Heart right ventricle (tissue), 16 donors: ENCODE results near the gene LRP1B. TPM values are rescaled to one million over a fixed set of nuclear protein-coding genes. Genes with fewer than 3 reads are reported as not detected.

Experiments
- ATAC-seq, 8 donors: fragments of 200-7000 bp; cut with Tn5 transposase; one replicate each; pipeline ENCODE4 v1.9.1; 2020; ENCODE audit warnings: mild to moderate bottlenecking in 8 of 8, moderate library complexity in 8 of 8, moderate number of reproducible peaks in 1 of 8
- DNase-seq, 2 donors: peaks; one replicate each; pipeline ENCODE4 v3.0.0-alpha.2; 2020
- H3K27ac ChIP-seq, 10 donors: fragments of 200-600 bp; sonication (generic) in 2 of 10; one replicate each; pipeline versions ENCODE4 v1.5.0 to v1.8.0; 2020 to 2022; ENCODE audit warnings: mild to moderate bottlenecking in 3 of 10
- H3K27me3 ChIP-seq, 7 donors: fragments of 200-600 bp; one replicate each; pipeline ENCODE4 v1.8.0; 2021 to 2022; ENCODE audit warnings: mild to moderate bottlenecking in 2 of 7
- H3K36me3 ChIP-seq, 9 donors: fragments of 200-600 bp; sonication (generic) in 1 of 9; one replicate each; pipeline versions ENCODE4 v1.5.0 to v1.8.0; 2020 to 2022; ENCODE audit warnings: mild to moderate bottlenecking in 2 of 9
- H3K4me1 ChIP-seq, 9 donors: fragments of 200-600 bp; sonication (generic) in 1 of 9; one replicate each; pipeline versions ENCODE4 v1.5.0 to v1.8.0; 2020 to 2022; ENCODE audit warnings: mild to moderate bottlenecking in 4 of 9
- H3K4me3 ChIP-seq, 10 donors: fragments of 200-600 bp; sonication (generic) in 2 of 10; one replicate each; pipeline versions ENCODE4 v1.5.0 to v1.8.0; 2020 to 2022; ENCODE audit warnings: mild to moderate bottlenecking in 7 of 10, moderate library complexity in 2 of 10
- H3K9me3 ChIP-seq, 11 donors: fragments of 200-600 bp in 10 of 11; sonication (generic) in 2 of 11; one replicate each; pipeline versions ENCODE4 v1.5.0 to v1.8.0; 2013 to 2022; ENCODE audit warnings: mild to moderate bottlenecking in 2 of 11, control low read depth in 1 of 11, moderate library complexity in 1 of 11
- WGBS, 2 donors: extraction: QIAGEN DNeasy Blood & Tissue Kit; methylation state at CpG; one replicate each; pipeline ENCODE4 v1.1.7; 2013; ENCODE audit warnings: inconsistent platforms in 1 of 2; 5-methylcytosine and 5-hydroxymethylcytosine counted together
- intact Hi-C, 10 donors: fragments of 100-400 bp; cut with DNase I; formaldehyde crosslinking; loops; one replicate each; pipeline versions ENCODE4 v1.11.1 to v1.14.2; 2022
- polyA plus RNA-seq, 2 donors: library from polyadenylated mRNA; stranded (reverse); fragments of 200-250 nt; gene quantifications; one replicate each; pipeline ENCODE4 v1.2.3, GENCODE V29; 2013
- total RNA-seq, 10 donors: library from RNA; stranded (reverse); fragmentation: NEBNext Ultra II Directional in 3 of 10; extraction: Animal tissue kit (Norgen Biotek cat#: 25700) in 3 of 10; gene quantifications; one replicate each; pipeline versions ENCODE4 v1.2.1 to v1.2.4, GENCODE V29; 2021 to 2023
- TF ChIP-seq, protein P1 (sequence below), 9 donors: fragments of 200-600 bp; sonication (generic) in 2 of 9; IDR thresholded peaks; one replicate each; pipeline versions ENCODE4 v1.5.0 to v1.8.0; 2021 to 2022; ENCODE audit warnings: antibody characterized with exemption in 9 of 9, mild to moderate bottlenecking in 5 of 9, moderate library complexity in 1 of 9
- donor health status: Arrhythmogenic right ventricular cardiomyopathy.
- donor health status: ischemic (EF 13 %, LVEDD 7.1; RV severe dilation, severe dysfunction).
- donor health status: healthy with polysubstance abuse.
- donor health status: DM: no; HTN: yes; CAD: no.
- donor health status: DM: no; HTN: no; CAD: no.
- donor health status: ischemic (EF 25% LVEDD 6.9; RV normal size, moderate dysfunction).
- donor health status: ischemic (EF 25% LVEDD 5.7; RV mildly dilated, moderate dysfunction).
- donor health status: healthy.
- donor health status: DM: yes; HTN: yes; CAD: no.
- donor health status: Ischemic cardiomyopathy.
- donor health status: ischemic (EF 35%, LVEDD 5.7; RV mildly dilated, moderate dysfunction).
- donor health status: nonischemic (EF 11% LVEDD 7.7; RV severe dilation, severe dysfunction).
- donor health status: DM: yes; HTN: yes; CAD: no.
- donor health status: PGD.
- donor health status: ischemic (EF 29% LVEDD 5.4; RV normal size, mild dysfunction).
- donor health status: nonischemic (EF 23%, LVEDD 6.1; RV moderate dilation, normal function).

LRP1B gene
- total and polyA plus RNA-seq, 12 donors: 0.02 to 0.27 (median 0.14) TPM; not detected in 1

DNA sequence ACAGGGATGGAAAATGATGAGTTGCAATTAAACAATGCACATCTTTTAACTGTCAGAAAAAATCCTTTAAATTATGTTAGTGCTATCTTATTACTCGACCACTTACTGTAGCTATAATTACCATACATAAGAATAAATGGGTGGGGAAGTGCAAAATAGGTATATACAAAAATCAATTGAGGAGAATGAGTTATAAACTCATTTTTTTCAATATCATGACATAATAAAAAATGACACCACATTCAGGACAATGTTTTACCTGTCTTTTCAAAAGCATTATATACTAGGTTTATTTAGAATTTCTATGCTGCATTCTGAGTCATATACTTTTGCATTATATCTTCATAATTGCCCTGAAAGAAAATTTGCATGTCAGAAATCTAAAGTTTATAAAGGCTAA, 1533.6 kb downstream of the LRP1B start:
- Histone ChIP-seq H3K4me1 (no peaks in the 10 kb centered on the region), H3K4me3 (no peak overlapping the region), H3K9me3 (no peaks in the 10 kb centered on the region), H3K27me3 (no peaks in the 10 kb centered on the region), H3K36me3 (no peaks in the 10 kb centered on the region), H3K27ac (no peak overlapping the region)
- DNase-seq (no peak), ATAC-seq (no peak)
- WGBS, 2 donors: 66 to 68% methylated on average over 1 of the region's 1 CpG
- intact Hi-C loops: no loop called here
- TF ChIP-seq, protein P1, sequence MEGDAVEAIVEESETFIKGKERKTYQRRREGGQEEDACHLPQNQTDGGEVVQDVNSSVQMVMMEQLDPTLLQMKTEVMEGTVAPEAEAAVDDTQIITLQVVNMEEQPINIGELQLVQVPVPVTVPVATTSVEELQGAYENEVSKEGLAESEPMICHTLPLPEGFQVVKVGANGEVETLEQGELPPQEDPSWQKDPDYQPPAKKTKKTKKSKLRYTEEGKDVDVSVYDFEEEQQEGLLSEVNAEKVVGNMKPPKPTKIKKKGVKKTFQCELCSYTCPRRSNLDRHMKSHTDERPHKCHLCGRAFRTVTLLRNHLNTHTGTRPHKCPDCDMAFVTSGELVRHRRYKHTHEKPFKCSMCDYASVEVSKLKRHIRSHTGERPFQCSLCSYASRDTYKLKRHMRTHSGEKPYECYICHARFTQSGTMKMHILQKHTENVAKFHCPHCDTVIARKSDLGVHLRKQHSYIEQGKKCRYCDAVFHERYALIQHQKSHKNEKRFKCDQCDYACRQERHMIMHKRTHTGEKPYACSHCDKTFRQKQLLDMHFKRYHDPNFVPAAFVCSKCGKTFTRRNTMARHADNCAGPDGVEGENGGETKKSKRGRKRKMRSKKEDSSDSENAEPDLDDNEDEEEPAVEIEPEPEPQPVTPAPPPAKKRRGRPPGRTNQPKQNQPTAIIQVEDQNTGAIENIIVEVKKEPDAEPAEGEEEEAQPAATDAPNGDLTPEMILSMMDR (IDR thresholded peaks at IDR 0.05): no peak

DNA sequence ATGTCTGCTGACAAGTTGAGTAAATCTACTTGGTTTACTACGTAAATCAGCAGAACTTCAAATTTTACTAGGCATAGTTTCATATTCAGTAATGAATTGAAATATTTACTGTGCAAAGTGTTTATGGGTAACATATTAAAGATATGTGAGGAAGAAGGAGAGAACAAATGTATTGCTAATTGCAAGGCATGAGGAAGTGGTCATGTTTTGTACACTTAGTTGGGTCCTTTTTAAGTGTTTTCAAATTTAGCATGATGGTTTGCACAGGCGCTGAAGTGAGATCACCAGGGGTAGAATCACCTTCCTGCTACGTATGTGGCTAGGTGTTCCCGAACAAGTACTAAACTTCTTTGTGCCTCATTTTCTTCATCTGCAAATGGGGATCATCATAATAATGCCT, 1534.4 kb downstream of the LRP1B start:
- Histone ChIP-seq H3K4me1 (no peaks in the 10 kb centered on the region), H3K36me3 (no peaks in the 10 kb centered on the region), H3K4me3 (no peak overlapping the region), H3K9me3 (no peaks in the 10 kb centered on the region), H3K27me3 (no peaks in the 10 kb centered on the region), H3K27ac (no peak overlapping the region)
- DNase-seq (no peak), ATAC-seq (no peak)
- TF ChIP-seq, protein P1 (IDR thresholded peaks at IDR 0.05): no peak
- intact Hi-C loops: no loop called here
- 65 to 86% methylated on average over 4 of the region's 4 CpGs for WGBS, 2 donors

DNA sequence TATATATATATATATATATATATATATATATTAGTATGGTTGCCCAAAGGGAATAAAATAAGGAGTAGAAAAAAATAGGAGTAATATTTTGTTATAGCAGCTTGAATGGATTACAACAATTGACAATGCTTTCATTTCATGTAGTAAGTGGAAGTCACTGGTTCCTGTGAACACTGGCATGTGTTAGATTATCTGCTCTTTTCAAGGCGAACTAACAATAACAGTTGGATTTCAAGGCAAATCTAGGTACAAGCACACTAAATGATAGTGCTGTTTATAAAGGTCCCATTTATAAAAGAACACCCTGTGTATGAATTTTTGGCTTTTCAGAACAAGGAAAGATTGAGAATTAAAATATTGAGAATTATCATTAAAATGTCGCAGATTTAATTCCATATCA, 1535.7 kb downstream of the LRP1B start:
- Histone ChIP-seq H3K27me3 (no peaks in the 10 kb centered on the region), H3K36me3 (no peaks in the 10 kb centered on the region), H3K9me3 (no peaks in the 10 kb centered on the region), H3K27ac (no peak overlapping the region), H3K4me1 (no peaks in the 10 kb centered on the region), H3K4me3 (no peak overlapping the region)
- intact Hi-C loops: no loop called here
- 71 to 74% methylated on average over 2 of the region's 2 CpGs for WGBS, 2 donors
- ATAC-seq (no peak), DNase-seq (no peak)
- TF ChIP-seq, protein P1 (IDR thresholded peaks at IDR 0.05): no peak

DNA sequence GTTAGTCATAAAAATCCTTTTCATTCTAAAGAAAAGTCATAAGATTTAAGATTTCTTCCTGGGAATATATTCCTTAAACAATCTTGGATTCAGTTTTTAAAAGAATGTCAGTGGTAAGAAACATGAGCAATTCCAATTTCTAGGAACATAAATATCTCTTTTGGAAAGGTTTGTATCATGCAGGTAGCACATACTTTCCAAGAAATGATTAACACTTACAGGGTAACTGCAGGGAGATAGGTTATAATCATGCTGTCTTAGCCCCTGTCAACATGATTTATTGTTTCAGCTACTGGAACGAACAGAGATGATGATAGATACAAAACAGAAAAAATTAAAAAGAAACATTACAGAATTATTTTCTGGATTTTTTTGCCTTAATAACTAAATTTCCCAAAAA, 1537.7 kb downstream of the LRP1B start:
- ATAC-seq (no peak), DNase-seq (no peak)
- H3K4me1 ChIP-seq: no peaks in the 10 kb centered on the region
- intact Hi-C loops: loop anchor here in 1 of 10 donors (2.0 kb wide), 1 partner anchor 14 kb away; no protein-coding TSS in a partner anchor
- no peaks in the 10 kb centered on the region for H3K27me3 ChIP-seq
- H3K27ac ChIP-seq: no peak overlapping the region
- H3K36me3 ChIP-seq: no peaks in the 10 kb centered on the region
- TF ChIP-seq, protein P1 (IDR thresholded peaks at IDR 0.05): no peak
- H3K9me3 ChIP-seq: no peaks in the 10 kb centered on the region
- 0 to 34% methylated on average over 1 of the region's 1 CpG for WGBS, 2 donors
- no peak overlapping the region for H3K4me3 ChIP-seq

DNA sequence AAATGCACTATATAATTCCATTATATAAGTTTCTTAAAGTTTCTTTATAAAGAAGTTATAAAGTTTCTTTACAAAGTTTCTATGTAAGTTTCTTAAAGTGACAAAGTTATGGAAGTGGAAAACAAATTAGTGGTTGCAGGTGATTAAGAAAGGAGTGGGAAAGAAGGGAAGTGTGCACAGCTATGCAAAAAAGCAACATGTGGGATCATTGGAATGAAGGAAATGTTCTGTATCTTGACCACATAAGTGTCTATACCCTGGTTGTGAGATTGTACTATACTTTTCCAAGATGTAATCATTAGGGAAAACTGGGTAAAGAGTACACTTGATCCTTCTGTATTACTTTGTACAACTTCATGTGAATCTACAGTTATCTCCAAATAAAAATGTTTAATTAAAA, 1541.1 kb downstream of the LRP1B start:
- intact Hi-C loops: no loop called here
- ATAC-seq (no peak), DNase-seq (no peak)
- TF ChIP-seq, protein P1 (IDR thresholded peaks at IDR 0.05): no peak
- H3K27me3 ChIP-seq: no peaks in the 10 kb centered on the region
- no peaks in the 10 kb centered on the region for H3K9me3 ChIP-seq
- no peak overlapping the region for H3K27ac ChIP-seq
- no peak overlapping the region for H3K4me3 ChIP-seq
- H3K4me1 ChIP-seq: no peaks in the 10 kb centered on the region
- H3K36me3 ChIP-seq: no peaks in the 10 kb centered on the region
